Body of pancreas (tissue), 4 donors: ENCODE results near the gene FMNL2. TPM values are rescaled to one million over a fixed set of nuclear protein-coding genes. Genes with fewer than 3 reads are reported as not detected.

Source experiments
- ATAC-seq: fragments of 150-250 bp; one replicate; pipeline ENCODE4 v1.9.1; 2016
- DNase-seq, 4 donors: peaks; one replicate each; pipeline ENCODE4 v3.0.0-alpha.2; 2019
- H3K27ac ChIP-seq, 4 donors: fragments of 200-600 bp; sonication (generic); 1 replicate in 3 of 4; 2 replicates in 1 of 4; pipeline versions ENCODE4 v1.5.1 to v1.6.1; 2016 to 2019; ENCODE audit warnings: mild to moderate bottlenecking in 1 of 4, mixed read lengths in 1 of 4, moderate library complexity in 1 of 4
- H3K27me3 ChIP-seq, 2 donors: fragments of 200-600 bp; sonication (generic); one replicate each; pipeline ENCODE4 v1.6.0; 2016; ENCODE audit warnings: mild to moderate bottlenecking in 1 of 2
- H3K36me3 ChIP-seq, 2 donors: fragments of 200-600 bp; sonication (generic); replicated peaks in 1 of 2; 2 replicates each; pipeline ENCODE4 v1.5.1; 2016; ENCODE audit warnings: low read depth in 2 of 2; ENCODE audit not compliant: insufficient read depth in 1 of 2
- H3K4me1 ChIP-seq: fragments of 200-600 bp; sonication (generic); one replicate; pipeline ENCODE4 v1.6.0; 2016
- H3K4me3 ChIP-seq, 2 donors: fragments of 200-600 bp; sonication (generic); 1 replicate in 1 of 2; 2 replicates in 1 of 2; pipeline ENCODE4 v1.5.1; 2016 to 2019
- H3K9me3 ChIP-seq, 3 donors: fragments of 200-600 bp; sonication (generic); 1 replicate in 2 of 3; 2 replicates in 1 of 3; pipeline ENCODE4 v1.5.1; 2016
- CTCF ChIP-seq, 7 experiments: fragments of 450-650 bp in 4 of 7; fragments of 200-600 bp in 3 of 7; sonication (generic) in 3 of 7; IDR thresholded peaks; one replicate each; pipeline ENCODE4 v1.5.1; 2016 to 2019; ENCODE audit warnings: antibody characterized with exemption in 7 of 7
- POLR2A ChIP-seq, 3 donors: fragments of 450-650 bp; IDR thresholded peaks; one replicate each; pipeline ENCODE4 v1.6.1; 2016; ENCODE audit warnings: antibody characterized with exemption in 3 of 3, mild to moderate bottlenecking in 2 of 3
- WGBS, 2 donors: methylation state at CpG; one replicate each; pipeline ENCODE4 v1.1.5; 2017; 5-methylcytosine and 5-hydroxymethylcytosine counted together
- intact Hi-C: fragments of 100-400 bp; cut with DNase I; formaldehyde crosslinking; loops from one replicate; pipeline ENCODE4 v1.15.1; 2023
- total RNA-seq, 2 donors: library from RNA; depleted of rRNA; stranded (reverse); fragments of >200 nt; gene quantifications; one replicate each; pipeline ENCODE4 v1.1.0, GENCODE V29; 2016

The FMNL2 gene
- total RNA-seq, 2 donors from 2014 or later: 13.5 to 44.4 TPM

DNA sequence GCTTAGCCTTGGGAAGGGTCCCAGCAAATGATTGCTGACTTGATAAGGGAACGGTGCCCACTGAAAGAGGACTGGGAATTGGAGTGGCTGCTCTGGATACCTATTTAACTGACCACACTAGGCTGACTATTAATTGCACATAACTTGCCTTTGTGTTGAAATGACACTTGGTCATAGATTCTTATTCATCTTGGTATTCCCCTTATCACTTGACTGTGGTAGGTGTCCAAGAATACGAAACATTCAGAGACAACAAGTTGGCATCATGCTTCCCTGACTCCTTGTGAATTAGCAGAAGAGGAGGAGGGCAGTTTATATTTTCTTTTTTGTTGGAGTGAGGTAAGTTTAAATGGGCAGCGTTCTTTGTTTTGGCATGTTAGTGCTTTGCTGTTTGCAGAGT, 13.4 kb downstream of the FMNL2 start:
- H3K36me3 ChIP-seq: no peaks in the 10 kb centered on the region
- no peaks in the 10 kb centered on the region for H3K9me3 ChIP-seq
- H3K27me3 ChIP-seq: no peaks in the 10 kb centered on the region
- ATAC-seq (no peak), DNase-seq (no peak)
- H3K4me1 ChIP-seq: peaks cover 2% of the 10 kb centered on the region
- intact Hi-C loops: no loop called here
- TF ChIP-seq POLR2A (IDR thresholded peaks at IDR 0.05) (no peak), CTCF (IDR thresholded peaks at IDR 0.05) (no peak)
- 59 to 69% methylated on average over 3 of the region's 3 CpGs for WGBS, 2 donors
- no peak overlapping the region for H3K4me3 ChIP-seq
- H3K27ac ChIP-seq: no peak overlapping the region

- no peaks in the 10 kb centered on the region for H3K36me3 ChIP-seq
- no peaks in the 10 kb centered on the region for H3K27me3 ChIP-seq
- ATAC-seq (no peak), DNase-seq (no peak)
- intact Hi-C loops: no loop called here
- no peak for TF ChIP-seq CTCF (IDR thresholded peaks at IDR 0.05)
- TF ChIP-seq POLR2A (IDR thresholded peaks at IDR 0.05): no peak
- peaks cover 4% of the 10 kb centered on the region for H3K4me1 ChIP-seq
- 53 to 62% methylated on average over 1 of the region's 1 CpG for WGBS, 2 donors
- H3K9me3 ChIP-seq: no peaks in the 10 kb centered on the region
- no peak overlapping the region for H3K27ac ChIP-seq
- H3K4me3 ChIP-seq: no peak overlapping the region
These were observed 14.4 kb downstream of the FMNL2 start for GRCh38 chr2:152349416-152349815.

DNA sequence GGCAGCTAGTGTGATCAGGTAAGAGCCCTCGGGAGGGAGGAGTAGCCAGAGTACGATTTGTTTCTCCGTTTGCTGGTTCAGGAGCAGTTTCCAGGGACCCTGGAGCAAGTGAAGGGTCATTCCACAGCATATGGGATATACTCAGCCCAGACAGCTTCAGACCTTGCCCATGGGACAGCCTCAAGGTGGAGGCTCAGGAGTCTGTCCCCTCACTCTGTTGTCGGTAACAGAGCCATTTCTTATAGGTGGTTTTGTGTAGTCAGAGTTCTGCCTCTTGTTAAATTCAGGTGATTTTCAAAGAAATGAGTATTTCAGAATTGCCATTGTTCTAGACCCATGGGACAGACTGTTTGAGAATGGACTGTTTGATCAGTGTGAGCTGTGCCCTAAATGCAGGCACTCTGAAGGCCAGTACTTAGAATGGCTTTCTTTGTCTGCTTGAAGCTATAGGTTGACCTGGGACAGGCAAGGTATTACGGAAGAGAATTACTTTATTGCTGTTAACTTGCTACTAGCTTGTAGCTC, 15.2 kb downstream of the FMNL2 start:
- Histone ChIP-seq H3K36me3 (no peaks in the 10 kb centered on the region), H3K27ac (no peak overlapping the region), H3K4me3 (no peak overlapping the region), H3K4me1 (peaks cover 4% of the 10 kb centered on the region), H3K9me3 (no peaks in the 10 kb centered on the region), H3K27me3 (no peaks in the 10 kb centered on the region)
- intact Hi-C loops: no loop called here
- WGBS, 2 donors: 95 to 96% methylated on average over 5 of the region's 5 CpGs
- ATAC-seq (no peak), DNase-seq (no peak)
- no peak for TF ChIP-seq CTCF (IDR thresholded peaks at IDR 0.05)
- TF ChIP-seq POLR2A (IDR thresholded peaks at IDR 0.05): no peak

DNA sequence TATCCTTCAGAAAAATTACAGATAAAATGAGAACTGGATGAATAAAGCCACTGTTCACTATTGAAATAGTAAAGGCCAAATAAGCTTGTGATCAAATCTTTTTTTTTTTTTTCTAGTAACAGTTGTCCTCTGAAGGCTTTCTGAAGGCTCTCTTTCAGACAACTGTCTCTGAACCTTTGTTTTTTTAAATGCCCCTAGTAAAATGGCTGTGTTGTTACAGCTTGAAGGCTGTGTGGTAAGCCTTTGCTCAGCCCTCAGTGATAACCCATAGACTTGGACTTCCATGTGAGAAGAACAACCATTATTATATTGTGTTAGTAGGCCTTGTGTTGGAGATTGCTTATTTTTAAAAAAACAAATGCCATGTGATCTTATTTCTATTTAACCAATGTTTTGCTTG, 17.6 kb downstream of the FMNL2 start:
- ATAC-seq: no peak
- no peak overlapping the region for H3K27ac ChIP-seq
- no peak overlapping the region for H3K4me3 ChIP-seq
- intact Hi-C loops: no loop called here
- peaks cover 4% of the 10 kb centered on the region for H3K4me1 ChIP-seq
- no peaks in the 10 kb centered on the region for H3K36me3 ChIP-seq
- no peaks in the 10 kb centered on the region for H3K9me3 ChIP-seq
- DNase-seq: no peak
- TF ChIP-seq CTCF (IDR thresholded peaks at IDR 0.05) (no peak), POLR2A (IDR thresholded peaks at IDR 0.05) (no peak)
- no peaks in the 10 kb centered on the region for H3K27me3 ChIP-seq

GRCh38 chr2:152353364-152353763, 18.4 kb downstream of the FMNL2 start:
- Histone ChIP-seq H3K27me3 (no peaks in the 10 kb centered on the region), H3K9me3 (no peaks in the 10 kb centered on the region), H3K4me3 (no peak overlapping the region), H3K4me1 (peaks cover 4% of the 10 kb centered on the region), H3K27ac (no peak overlapping the region), H3K36me3 (no peaks in the 10 kb centered on the region)
- no peak for DNase-seq
- intact Hi-C loops: no loop called here
- WGBS, 2 donors: 65 to 70% methylated on average over 2 of the region's 2 CpGs
- TF ChIP-seq CTCF (IDR thresholded peaks at IDR 0.05) (no peak), POLR2A (IDR thresholded peaks at IDR 0.05) (no peak)
- ATAC-seq: no peak
